GM18861 (cell line): ENCODE data around the gene TMC6.
"Not testable (repeated sequence)": the region's sequence is repeated elsewhere in the genome, so short reads cannot be mapped to it uniquely, and the experiment has no call there.

Source experiments
- ATAC-seq: cut with Tn5 transposase; IDR thresholded peaks from one replicate; pipeline ENCODE4 v1.9.1; 2021; ENCODE audit not compliant: unreplicated experiment

The TMC6 gene, protein sequence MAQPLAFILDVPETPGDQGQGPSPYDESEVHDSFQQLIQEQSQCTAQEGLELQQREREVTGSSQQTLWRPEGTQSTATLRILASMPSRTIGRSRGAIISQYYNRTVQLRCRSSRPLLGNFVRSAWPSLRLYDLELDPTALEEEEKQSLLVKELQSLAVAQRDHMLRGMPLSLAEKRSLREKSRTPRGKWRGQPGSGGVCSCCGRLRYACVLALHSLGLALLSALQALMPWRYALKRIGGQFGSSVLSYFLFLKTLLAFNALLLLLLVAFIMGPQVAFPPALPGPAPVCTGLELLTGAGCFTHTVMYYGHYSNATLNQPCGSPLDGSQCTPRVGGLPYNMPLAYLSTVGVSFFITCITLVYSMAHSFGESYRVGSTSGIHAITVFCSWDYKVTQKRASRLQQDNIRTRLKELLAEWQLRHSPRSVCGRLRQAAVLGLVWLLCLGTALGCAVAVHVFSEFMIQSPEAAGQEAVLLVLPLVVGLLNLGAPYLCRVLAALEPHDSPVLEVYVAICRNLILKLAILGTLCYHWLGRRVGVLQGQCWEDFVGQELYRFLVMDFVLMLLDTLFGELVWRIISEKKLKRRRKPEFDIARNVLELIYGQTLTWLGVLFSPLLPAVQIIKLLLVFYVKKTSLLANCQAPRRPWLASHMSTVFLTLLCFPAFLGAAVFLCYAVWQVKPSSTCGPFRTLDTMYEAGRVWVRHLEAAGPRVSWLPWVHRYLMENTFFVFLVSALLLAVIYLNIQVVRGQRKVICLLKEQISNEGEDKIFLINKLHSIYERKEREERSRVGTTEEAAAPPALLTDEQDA

DNA sequence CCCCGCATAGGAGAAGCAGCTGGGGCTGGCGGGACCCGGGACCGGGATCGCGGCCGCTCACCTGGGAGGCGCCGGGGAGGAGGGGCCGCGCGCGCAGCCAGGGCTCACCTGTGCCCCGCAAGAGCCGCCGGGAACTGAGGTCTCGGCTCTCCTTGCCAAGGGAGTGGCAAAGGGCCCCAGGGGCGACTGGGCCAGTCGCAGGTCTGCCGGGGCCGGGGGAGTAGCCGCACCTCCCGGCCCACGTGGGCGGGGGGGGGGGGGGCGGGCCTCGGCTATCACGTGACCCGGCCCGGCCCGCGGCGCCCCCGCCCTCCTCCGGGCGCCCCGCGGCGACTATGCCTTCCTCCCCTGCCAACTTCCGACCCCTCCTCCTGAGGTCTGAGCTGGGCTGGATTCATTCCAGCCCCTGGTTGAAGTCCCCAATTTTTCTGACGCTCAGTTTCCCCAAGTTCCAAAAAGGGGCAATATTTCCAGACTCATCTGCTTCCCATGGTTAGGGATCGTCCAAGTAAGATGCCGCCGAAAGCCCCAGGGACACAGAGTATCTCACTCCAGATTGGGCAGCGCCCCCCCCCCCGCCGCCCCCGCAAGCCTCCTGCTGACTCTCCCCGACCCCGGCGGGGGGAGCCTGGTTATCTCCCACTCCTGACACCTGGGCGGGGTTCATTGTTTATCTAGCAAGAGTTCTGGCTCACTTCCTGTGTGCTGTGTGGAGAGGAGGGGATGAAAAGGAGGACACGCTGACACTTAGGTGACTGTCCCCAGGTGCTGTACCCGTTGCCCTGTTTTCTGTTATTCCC is at the start of gene TMC6:
TMC6 (minus strand) TSS at position 205 of the 800 bp plus-strand sequence. CDS start 1,923 bp downstream, outside the sequence.
- no peak for ATAC-seq

DNA sequence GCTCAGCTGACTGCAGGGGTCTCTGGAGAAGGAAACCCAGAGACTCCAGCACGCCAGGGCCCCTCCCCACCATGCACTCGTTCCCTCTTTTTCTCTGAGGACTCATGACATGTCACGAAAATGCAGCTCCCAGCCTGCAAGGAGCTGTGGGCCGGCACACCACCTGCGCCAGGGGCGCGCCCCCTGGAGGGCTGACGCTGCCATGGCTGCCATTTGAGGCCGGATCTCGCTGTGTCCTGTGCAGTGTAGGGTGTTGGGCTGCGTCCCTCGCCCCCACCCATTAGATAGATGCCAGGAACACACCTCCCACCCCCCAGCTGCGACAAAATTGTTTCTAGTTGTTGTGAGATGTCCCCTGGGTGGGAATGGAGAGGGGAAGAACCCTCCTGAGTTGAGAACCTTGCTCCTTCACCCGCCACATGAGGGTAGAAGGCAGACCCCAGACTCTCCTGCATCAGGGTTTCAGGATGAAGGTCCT is 48.0 kb upstream of the TMC6 start:
- ATAC-seq: no peak

DNA sequence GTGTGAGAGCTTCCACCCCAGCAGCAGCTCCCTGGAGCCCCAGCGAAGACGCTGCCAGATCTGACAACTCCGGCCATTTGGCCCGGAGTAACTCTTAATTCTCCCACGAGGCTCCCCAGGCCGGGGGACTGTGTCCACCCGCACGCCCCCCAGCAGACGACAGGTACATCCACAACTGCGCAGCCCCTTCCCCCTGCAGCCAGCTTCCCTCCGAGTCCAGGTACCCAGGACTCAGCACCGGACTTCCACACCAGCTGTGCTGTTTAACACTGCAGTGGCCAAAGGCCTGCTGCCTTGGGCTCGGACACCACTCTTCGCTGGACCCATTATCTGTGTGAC is 47.1 kb upstream of the TMC6 start:
- ATAC-seq: no peak

DNA sequence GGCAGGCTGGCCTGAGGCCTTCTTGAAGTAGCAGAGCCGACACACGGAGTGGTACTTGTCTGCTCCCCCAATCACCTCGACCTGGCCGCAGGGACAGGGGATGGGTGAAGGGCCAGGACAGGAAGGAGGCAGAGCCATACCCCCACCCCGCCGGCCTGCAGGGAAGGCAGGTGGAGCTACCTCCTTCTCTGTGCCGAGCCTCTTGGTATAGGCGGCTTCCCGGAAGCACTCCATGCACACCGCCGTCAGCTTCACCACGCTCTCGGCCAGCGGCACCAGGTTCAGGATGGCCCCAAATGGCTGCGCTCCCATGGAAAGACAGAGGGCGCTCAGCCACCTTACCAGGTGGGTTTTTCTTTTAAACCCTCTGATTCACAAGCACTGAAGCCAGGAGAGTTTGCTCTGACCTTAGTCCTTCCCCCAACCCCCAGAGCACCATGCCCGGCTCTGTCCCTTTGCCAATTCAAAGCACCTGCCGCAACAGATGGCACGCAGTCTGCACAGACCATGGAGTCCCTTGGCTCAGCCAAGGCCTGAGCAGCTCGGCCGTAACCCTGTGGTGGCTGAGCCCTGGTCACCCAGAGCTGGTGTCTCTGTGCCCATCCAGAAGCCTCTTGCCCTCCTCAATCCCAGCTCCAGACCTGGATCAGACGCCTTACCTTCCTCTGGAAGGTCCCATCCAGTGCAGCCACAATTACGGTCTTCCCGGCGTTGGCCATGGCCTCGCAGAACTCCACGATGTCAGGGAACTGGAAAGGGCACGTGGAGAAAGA is 46.5 kb upstream of the TMC6 start:
- ATAC-seq: no peak

DNA sequence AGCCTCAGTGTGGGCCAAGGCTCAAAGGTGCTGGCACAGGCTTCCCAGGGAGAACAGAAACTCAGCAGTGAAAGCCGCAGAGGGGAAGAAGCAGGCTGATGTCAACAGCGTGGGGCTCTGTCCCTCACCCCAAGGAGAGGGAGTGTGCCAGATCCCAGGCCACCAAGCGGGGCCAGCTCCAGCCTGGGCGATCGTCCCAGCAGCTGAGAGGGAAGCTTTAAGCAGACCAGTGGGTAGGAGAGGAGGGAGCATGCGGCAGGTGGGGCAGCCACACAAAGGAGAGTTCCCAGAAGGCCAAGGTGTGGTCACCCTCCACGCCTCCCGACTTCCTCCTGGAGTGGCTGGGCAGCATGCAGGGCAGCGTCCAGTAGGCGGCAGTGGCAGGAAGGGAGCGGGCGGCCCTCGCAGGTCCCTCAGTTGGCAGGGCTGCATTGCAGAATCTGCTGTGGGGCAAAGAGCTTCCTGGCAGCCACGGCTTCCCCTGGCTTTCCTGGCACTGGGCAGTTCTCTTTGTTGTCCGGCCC is 45.9 kb upstream of the TMC6 start:
- ATAC-seq: no peak

DNA sequence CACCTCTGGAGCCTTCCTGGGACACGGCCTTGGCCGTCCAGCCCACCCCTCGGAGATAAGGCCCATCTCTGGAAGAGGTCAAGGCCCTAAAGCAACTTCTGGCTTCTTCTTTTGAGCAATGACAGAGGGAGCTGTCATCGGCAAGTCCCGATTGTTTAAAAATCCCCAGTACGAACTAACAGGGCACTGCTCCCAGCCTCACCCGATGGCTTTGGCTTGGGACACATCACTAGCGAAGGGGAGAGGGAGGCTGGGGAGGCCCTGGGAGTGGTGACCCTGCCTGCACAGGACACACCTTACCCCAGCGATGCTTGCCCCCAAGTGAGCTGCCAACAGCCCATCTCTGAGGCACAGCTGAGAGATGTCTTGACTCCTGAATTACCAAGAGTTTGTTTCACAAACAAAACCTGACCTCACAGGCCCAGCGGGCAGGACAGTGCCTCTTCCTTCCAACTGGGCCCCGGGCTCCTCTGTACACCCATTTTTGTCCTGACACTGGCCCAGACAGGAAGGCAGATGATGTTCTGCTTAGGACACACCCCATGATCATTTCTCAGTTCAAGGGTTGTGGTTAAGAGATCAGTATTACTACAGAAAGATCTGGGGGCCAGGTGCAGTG is 44.7 kb upstream of the TMC6 start:
- no peak for ATAC-seq

DNA sequence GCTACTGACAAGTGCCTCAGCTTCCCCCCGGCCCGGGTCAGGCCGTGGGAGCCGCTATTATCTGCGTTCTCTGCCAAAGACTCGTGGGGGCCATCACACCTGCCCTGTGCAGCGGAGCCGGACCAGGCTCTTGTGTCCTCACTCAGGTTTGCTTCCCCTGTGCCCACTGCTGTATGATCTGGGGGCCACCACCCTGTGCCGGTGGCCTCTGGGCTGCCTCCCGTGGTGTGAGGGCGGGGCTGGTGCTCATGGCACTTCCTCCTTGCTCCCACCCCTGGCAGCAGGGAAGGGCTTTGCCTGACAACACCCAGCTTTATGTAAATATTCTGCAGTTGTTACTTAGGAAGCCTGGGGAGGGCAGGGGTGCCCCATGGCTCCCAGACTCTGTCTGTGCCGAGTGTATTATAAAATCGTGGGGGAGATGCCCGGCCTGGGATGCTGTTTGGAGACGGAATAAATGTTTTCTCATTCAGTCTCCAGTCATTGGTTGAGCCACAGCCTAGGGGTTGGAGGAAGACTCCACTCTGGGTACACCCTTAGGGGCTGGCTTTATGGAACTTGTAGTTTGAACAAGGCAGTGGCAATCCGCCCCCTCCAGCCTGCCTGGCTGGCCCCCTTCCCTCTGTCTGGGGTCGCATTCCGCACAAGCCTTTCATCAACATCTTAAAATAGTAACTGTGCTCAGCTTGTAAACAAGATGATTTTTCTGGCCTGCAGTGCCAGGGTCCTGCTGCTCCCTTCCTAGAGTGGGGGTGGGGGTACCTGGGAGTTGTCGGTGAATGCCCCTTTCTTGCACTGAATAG is 43.9 kb upstream of the TMC6 start:
- ATAC-seq: no peak

DNA sequence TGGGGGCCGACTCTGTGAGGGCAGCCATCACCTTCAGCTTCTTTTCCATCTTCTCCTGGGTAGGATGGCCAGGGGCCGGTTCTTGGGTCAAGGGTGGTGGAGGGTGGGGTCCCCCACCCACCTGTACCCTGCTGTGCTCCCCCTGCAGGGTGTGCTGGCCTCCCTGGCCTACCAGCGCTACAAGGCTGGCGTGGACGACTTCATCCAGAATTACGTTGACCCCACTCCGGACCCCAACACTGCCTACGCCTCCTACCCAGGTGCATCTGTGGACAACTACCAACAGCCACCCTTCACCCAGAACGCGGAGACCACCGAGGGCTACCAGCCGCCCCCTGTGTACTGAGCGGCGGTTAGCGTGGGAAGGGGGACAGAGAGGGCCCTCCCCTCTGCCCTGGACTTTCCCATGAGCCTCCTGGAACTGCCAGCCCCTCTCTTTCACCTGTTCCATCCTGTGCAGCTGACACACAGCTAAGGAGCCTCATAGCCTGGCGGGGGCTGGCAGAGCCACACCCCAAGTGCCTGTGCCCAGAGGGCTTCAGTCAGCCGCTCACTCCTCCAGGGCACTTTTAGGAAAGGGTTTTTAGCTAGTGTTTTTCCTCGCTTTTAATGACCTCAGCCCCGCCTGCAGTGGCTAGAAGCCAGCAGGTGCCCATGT is 43.2 kb upstream of the TMC6 start:
- ATAC-seq: not testable (repeated sequence)

DNA sequence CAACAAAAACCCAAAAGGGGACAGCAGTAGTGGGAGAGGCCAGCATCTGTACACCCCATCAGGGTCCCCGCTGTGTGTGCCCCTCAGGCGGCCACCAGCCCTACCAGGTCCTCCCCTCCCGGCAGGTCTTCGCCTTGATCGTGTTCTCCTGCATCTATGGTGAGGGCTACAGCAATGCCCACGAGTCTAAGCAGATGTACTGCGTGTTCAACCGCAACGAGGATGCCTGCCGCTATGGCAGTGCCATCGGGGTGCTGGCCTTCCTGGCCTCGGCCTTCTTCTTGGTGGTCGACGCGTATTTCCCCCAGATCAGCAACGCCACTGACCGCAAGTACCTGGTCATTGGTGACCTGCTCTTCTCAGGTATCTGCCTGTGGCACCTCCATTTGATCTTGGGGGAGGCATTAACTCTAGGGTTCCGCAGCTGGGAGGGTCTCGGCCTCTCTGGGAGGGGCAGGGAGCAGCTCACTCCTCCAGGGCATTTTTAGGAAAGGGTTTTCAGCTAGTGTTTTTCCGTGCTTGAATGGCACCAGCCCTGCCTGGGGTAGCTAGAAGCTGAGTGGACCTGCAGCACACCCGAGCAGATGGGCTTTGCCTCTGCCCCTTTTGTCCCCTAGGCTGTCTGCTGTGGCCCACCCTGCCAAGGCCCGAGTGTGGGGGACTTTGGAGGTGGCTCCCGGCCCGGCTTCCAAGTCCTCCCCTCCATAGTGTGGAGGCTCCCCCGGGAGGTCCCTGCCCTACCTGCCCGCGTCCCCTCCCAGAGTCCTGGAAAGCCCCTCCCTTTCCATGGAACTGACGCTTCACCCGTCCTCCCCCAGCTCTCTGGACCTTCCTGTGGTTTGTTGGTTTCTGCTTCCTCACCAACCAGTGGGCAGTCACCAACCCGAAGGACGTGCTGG is 42.4 kb upstream of the TMC6 start:
- no peak for ATAC-seq

DNA sequence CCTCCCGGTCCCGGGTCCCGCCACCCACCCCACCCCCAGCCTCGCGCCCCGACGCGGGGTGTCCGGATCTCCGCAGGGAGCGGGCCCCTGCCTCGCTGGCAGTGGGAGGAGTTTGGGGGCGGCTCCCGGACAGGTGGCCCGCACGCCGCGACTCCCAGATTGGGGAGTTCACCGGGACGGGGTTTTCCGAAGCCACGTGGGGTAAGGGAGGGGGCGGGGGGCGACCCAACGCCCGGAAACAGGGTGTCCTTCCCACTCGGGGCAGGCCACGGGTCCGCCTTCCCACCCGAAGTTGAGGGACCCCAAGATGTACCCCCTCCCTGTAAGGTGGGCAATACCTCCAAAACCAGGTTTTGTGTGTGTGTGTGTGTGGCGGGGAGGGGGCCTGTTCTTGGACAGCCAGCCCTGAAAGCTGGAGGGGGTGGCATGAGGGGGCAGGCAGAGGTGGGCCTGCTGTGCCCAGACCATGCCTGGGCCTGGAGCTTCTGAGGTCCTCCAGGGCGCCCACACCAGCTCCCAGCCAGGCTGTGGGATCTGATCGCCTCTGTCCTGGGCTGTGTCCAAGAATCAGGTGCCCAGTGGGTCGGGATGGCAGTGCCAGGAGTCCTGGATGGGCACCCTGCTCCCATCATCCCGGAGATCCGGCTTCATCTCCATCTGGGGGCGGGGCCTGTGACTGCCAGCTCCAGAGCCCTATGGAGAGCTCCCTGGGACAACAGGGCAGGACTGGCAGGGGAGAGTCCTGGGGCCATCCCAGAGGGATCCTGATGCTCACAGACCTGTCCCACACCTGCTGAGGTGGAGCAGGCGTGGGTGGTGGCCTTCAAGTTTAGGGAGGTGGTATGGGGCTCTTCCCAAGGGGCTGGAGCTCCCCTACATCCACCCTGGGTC is 40.6 kb upstream of the TMC6 start:
- ATAC-seq: peak; percentile 3

DNA sequence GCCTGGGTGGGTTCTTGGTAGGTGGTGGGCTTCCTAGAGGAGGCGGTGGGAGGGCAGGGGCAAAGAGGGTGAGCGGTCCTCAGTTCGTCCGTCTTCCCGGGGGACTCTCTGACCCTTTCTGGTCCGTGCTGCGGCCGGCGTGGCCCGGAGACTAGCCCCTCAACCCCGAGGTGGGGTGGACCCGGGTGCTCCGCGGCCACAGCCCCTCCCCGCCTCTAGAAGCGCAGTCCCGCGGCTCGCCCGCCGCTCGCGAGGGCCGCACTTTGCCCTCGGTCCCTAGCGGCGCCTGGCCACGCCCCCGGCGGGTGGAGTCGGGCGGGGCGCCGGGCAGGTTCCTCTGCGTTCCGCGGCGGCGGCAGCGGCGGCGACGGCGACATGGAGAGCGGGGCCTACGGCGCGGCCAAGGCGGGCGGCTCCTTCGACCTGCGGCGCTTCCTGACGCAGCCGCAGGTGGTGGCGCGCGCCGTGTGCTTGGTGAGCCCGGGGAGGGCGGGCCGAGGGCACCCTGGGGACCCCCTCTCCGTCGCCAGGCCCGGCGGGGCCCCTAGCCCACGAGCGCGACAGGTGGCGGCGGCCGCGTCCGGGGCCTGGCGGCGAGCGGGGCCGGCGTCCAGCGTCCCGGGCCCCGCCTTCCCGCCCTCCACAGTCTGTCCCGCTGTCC is 39.8 kb upstream of the TMC6 start, which contains the start of gene SYNGR2:
SYNGR2 (plus strand) TSS at position 340 of the 661 bp plus-strand sequence; CDS start at position 376, 36 bp downstream.
- peak; percentile 35 for ATAC-seq

DNA sequence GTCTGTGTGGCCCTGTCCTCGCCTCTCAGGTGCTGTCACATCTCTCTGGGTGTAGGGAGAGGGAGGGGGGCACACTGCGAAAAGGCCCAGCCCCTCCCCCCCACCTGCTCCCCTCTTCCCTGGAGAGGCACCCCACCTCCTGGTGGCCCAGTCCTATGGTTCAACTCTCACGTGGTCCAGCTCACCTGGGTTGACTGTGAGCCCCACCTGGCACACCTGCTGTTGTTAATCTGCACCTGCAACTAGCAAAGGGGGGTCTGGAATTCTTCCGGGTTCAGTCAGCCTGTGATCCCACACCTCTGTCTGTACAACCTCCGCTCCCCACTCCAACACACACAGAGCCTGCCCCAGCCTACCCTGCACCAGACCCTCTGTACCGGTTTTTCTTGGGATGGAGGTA is 37.9 kb upstream of the TMC6 start:
- no peak for ATAC-seq

DNA sequence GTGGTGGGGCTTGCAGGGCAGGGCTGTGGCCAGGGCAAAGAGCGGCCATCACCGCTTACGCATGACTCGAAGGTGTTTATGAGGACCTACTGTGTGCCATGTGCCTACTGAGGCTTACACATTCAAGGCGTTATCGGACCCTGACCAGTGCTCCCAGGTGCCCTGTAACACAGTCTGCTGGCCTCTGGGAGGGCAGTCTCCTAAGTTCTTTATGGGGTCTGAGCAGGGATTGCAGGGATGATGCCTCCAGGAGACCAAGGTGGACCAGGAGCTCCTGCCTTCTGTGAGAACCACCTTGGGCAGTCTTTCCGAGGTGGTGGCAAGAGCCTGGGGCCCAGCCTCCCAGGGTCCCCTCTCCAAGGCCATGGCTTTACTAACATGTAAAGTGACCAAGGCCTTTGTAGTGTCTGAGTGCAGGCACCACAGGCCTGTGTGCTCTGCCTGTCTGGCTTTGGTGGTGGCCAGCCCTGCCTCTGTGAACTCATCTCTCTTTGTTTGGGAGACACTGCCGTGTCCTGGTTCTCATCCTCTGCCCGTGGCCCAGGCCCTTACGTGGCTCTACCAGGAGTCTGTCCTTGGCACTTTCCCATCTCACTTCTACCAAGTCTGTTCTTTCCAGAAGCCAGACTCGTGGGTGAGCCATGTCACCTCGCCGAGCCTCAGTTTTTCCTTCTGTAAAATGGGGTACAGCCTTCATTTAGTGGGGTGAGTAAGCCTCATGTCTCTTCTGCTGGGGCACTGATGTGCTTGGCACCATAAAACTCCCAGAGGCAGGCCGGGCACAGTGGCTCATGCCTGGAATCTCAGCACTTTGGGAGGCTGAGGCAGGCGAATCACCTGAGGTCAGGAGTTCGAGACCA is 36.4 kb upstream of the TMC6 start:
- ATAC-seq: no peak

DNA sequence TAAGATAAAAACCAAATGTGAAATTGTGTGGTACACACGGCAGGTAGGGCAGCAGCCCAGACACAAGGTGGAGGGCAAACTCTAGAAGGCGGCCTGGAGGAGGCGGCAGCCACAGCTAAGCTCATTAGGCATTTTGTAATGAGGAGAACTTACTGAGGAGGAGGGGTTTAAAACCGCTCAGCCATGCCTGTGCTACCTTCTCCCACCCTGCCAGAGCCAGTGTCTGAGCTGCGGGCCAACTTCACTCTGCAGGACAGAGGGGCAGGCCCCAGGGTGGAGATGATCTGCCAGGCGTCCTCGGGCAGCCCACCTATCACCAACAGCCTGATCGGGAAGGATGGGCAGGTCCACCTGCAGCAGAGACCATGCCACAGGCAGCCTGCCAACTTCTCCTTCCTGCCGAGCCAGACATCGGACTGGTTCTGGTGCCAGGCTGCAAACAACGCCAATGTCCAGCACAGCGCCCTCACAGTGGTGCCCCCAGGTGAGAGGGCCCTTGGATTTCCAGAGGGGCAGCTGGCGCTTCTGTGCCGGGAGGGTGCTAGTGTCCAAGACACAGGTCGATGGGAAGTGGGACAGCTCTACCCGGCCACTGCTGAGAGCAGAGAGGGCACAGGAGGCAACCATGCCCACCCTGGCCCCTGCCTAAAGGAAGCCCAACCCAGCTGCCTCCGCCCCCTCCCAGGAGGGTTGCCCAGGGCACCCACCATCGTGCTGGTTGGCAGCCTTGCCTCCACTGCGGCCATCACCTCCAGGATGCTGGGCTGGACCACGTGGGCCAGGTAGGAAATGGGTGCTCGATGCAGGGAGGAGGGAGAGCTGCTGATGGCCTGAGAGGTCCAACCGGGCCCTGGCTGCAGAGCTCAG is 35.6 kb upstream of the TMC6 start:
- no peak for ATAC-seq
